ENCODE data around the gene TBCK. TPM values are rescaled to one million over a fixed set of nuclear protein-coding genes. Genes with fewer than 3 reads are reported as not detected.

The TBCK gene
- polyA plus RNA-seq, 2 donors: 6.0 to 8.2 TPM

- 25 to 35% methylated on average over 6 of the region's 6 CpGs for WGBS, 2 donors
- Histone ChIP-seq H3K4me1 (ENCODE audit: control insufficient read depth in 2 of 2, insufficient read depth in 2 of 2, low read length in 1 of 2) (peaks cover 0 to 2% of the 10 kb centered on the region in 2 donors), H3K27ac (ENCODE audit: low read depth in 2 of 2, low read length in 1 of 2) (no peak overlapping the region), H3K36me3 (ENCODE audit: control insufficient read depth in 2 of 2, insufficient read depth in 2 of 2, low read length in 1 of 2) (no peaks in the 10 kb centered on the region), H3K9me3 (ENCODE audit: control insufficient read depth in 2 of 2, insufficient read depth in 1 of 2, low read depth in 1 of 2, low read length in 1 of 2) (no peaks in the 10 kb centered on the region), H3K27me3 (ENCODE audit: control insufficient read depth in 1 of 2, insufficient read depth in 2 of 2, low read length in 2 of 2) (no peaks in the 10 kb centered on the region), H3K4me3 (ENCODE audit: low read depth in 1 of 2, low read length in 2 of 2) (peak overlapping the region in 1 of 2 donors; percentile 93)
These were observed 1.0 kb downstream of the TBCK start for GRCh38 chr4:106314960-106315359.

GRCh38 chr4:106312997-106313522, 2.9 kb downstream of the TBCK start:
- 84 to 85% methylated on average over 3 of the region's 3 CpGs for WGBS, 2 donors
- no peak overlapping the region for H3K4me3 ChIP-seq (ENCODE audit: low read depth in 1 of 2, low read length in 2 of 2)
- H3K4me1 ChIP-seq (ENCODE audit: control insufficient read depth in 2 of 2, insufficient read depth in 2 of 2, low read length in 1 of 2): peaks cover 0 to 2% of the 10 kb centered on the region in 2 donors
- H3K27ac ChIP-seq (ENCODE audit: low read depth in 2 of 2, low read length in 1 of 2): no peak overlapping the region
- H3K27me3 ChIP-seq (ENCODE audit: control insufficient read depth in 1 of 2, insufficient read depth in 2 of 2, low read length in 2 of 2): no peaks in the 10 kb centered on the region
- no peaks in the 10 kb centered on the region for H3K36me3 ChIP-seq (ENCODE audit: control insufficient read depth in 2 of 2, insufficient read depth in 2 of 2, low read length in 1 of 2)
- H3K9me3 ChIP-seq (ENCODE audit: control insufficient read depth in 2 of 2, insufficient read depth in 1 of 2, low read depth in 1 of 2, low read length in 1 of 2): no peaks in the 10 kb centered on the region

- peaks cover 0 to 2% of the 10 kb centered on the region in 2 donors for H3K4me1 ChIP-seq (ENCODE audit: control insufficient read depth in 2 of 2, insufficient read depth in 2 of 2, low read length in 1 of 2)
- H3K27ac ChIP-seq (ENCODE audit: low read depth in 2 of 2, low read length in 1 of 2): no peak overlapping the region
- 76 to 85% methylated on average over 1 of the region's 1 CpG for WGBS, 2 donors
These were observed 3.6 kb downstream of the TBCK start for GRCh38 chr4:106312377-106312776.

GRCh38 chr4:106306561-106306960, 9.4 kb downstream of the TBCK start:
- Histone ChIP-seq H3K4me3 (ENCODE audit: low read depth in 1 of 2, low read length in 2 of 2) (no peak overlapping the region), H3K9me3 (ENCODE audit: control insufficient read depth in 2 of 2, insufficient read depth in 1 of 2, low read depth in 1 of 2, low read length in 1 of 2) (no peaks in the 10 kb centered on the region), H3K4me1 (ENCODE audit: control insufficient read depth in 2 of 2, insufficient read depth in 2 of 2, low read length in 1 of 2) (no peaks in the 10 kb centered on the region), H3K27ac (ENCODE audit: low read depth in 2 of 2, low read length in 1 of 2) (no peak overlapping the region), H3K27me3 (ENCODE audit: control insufficient read depth in 1 of 2, insufficient read depth in 2 of 2, low read length in 2 of 2) (no peaks in the 10 kb centered on the region), H3K36me3 (ENCODE audit: control insufficient read depth in 2 of 2, insufficient read depth in 2 of 2, low read length in 1 of 2) (no peaks in the 10 kb centered on the region)

More at GRCh38 chr4:106312377-106312776, 3.6 kb downstream of the TBCK start:
- Histone ChIP-seq H3K27me3 (ENCODE audit: control insufficient read depth in 1 of 2, insufficient read depth in 2 of 2, low read length in 2 of 2) (no peaks in the 10 kb centered on the region), H3K4me3 (ENCODE audit: low read depth in 1 of 2, low read length in 2 of 2) (no peak overlapping the region), H3K36me3 (ENCODE audit: control insufficient read depth in 2 of 2, insufficient read depth in 2 of 2, low read length in 1 of 2) (no peaks in the 10 kb centered on the region), H3K9me3 (ENCODE audit: control insufficient read depth in 2 of 2, insufficient read depth in 1 of 2, low read depth in 1 of 2, low read length in 1 of 2) (no peaks in the 10 kb centered on the region)

GRCh38 chr4:106305435-106306055, 10.5 kb downstream of the TBCK start:
- Histone ChIP-seq H3K36me3 (ENCODE audit: control insufficient read depth in 2 of 2, insufficient read depth in 2 of 2, low read length in 1 of 2) (no peaks in the 10 kb centered on the region), H3K27me3 (ENCODE audit: control insufficient read depth in 1 of 2, insufficient read depth in 2 of 2, low read length in 2 of 2) (no peaks in the 10 kb centered on the region), H3K27ac (ENCODE audit: low read depth in 2 of 2, low read length in 1 of 2) (no peak overlapping the region), H3K4me1 (ENCODE audit: control insufficient read depth in 2 of 2, insufficient read depth in 2 of 2, low read length in 1 of 2) (no peaks in the 10 kb centered on the region), H3K9me3 (ENCODE audit: control insufficient read depth in 2 of 2, insufficient read depth in 1 of 2, low read depth in 1 of 2, low read length in 1 of 2) (no peaks in the 10 kb centered on the region), H3K4me3 (ENCODE audit: low read depth in 1 of 2, low read length in 2 of 2) (no peak overlapping the region)
- WGBS, 2 donors: 94 to 95% methylated on average over 4 of the region's 4 CpGs

- H3K4me1 ChIP-seq (ENCODE audit: control insufficient read depth in 2 of 2, insufficient read depth in 2 of 2, low read length in 1 of 2): no peaks in the 10 kb centered on the region
- no peaks in the 10 kb centered on the region for H3K36me3 ChIP-seq (ENCODE audit: control insufficient read depth in 2 of 2, insufficient read depth in 2 of 2, low read length in 1 of 2)
These were observed 11.4 kb downstream of the TBCK start for GRCh38 chr4:106304632-106305031.

GRCh38 chr4:106303548-106304281, 12.3 kb downstream of the TBCK start:
- WGBS, 2 donors: 91 to 94% methylated on average over 3 of the region's 3 CpGs
- Histone ChIP-seq H3K9me3 (ENCODE audit: control insufficient read depth in 2 of 2, insufficient read depth in 1 of 2, low read depth in 1 of 2, low read length in 1 of 2) (no peaks in the 10 kb centered on the region), H3K36me3 (ENCODE audit: control insufficient read depth in 2 of 2, insufficient read depth in 2 of 2, low read length in 1 of 2) (no peaks in the 10 kb centered on the region), H3K27ac (ENCODE audit: low read depth in 2 of 2, low read length in 1 of 2) (no peak overlapping the region), H3K27me3 (ENCODE audit: control insufficient read depth in 1 of 2, insufficient read depth in 2 of 2, low read length in 2 of 2) (no peaks in the 10 kb centered on the region), H3K4me1 (ENCODE audit: control insufficient read depth in 2 of 2, insufficient read depth in 2 of 2, low read length in 1 of 2) (no peaks in the 10 kb centered on the region), H3K4me3 (ENCODE audit: low read depth in 1 of 2, low read length in 2 of 2) (no peak overlapping the region)

More at GRCh38 chr4:106304632-106305031, 11.4 kb downstream of the TBCK start:
- Histone ChIP-seq H3K9me3 (ENCODE audit: control insufficient read depth in 2 of 2, insufficient read depth in 1 of 2, low read depth in 1 of 2, low read length in 1 of 2) (no peaks in the 10 kb centered on the region), H3K27ac (ENCODE audit: low read depth in 2 of 2, low read length in 1 of 2) (no peak overlapping the region), H3K4me3 (ENCODE audit: low read depth in 1 of 2, low read length in 2 of 2) (no peak overlapping the region), H3K27me3 (ENCODE audit: control insufficient read depth in 1 of 2, insufficient read depth in 2 of 2, low read length in 2 of 2) (no peaks in the 10 kb centered on the region)

GRCh38 chr4:106302062-106302438, 14.0 kb downstream of the TBCK start:
- 87 to 93% methylated on average over 4 of the region's 4 CpGs for WGBS, 2 donors
- Histone ChIP-seq H3K4me1 (ENCODE audit: control insufficient read depth in 2 of 2, insufficient read depth in 2 of 2, low read length in 1 of 2) (no peaks in the 10 kb centered on the region), H3K27ac (ENCODE audit: low read depth in 2 of 2, low read length in 1 of 2) (no peak overlapping the region), H3K27me3 (ENCODE audit: control insufficient read depth in 1 of 2, insufficient read depth in 2 of 2, low read length in 2 of 2) (no peaks in the 10 kb centered on the region), H3K4me3 (ENCODE audit: low read depth in 1 of 2, low read length in 2 of 2) (no peak overlapping the region), H3K9me3 (ENCODE audit: control insufficient read depth in 2 of 2, insufficient read depth in 1 of 2, low read depth in 1 of 2, low read length in 1 of 2) (no peaks in the 10 kb centered on the region), H3K36me3 (ENCODE audit: control insufficient read depth in 2 of 2, insufficient read depth in 2 of 2, low read length in 1 of 2) (no peaks in the 10 kb centered on the region)

GRCh38 chr4:106301393-106302061, 14.5 kb downstream of the TBCK start:
- no peaks in the 10 kb centered on the region for H3K4me1 ChIP-seq (ENCODE audit: control insufficient read depth in 2 of 2, insufficient read depth in 2 of 2, low read length in 1 of 2)
- H3K4me3 ChIP-seq (ENCODE audit: low read depth in 1 of 2, low read length in 2 of 2): no peak overlapping the region
- 87 to 89% methylated on average over 2 of the region's 2 CpGs for WGBS, 2 donors
- H3K27me3 ChIP-seq (ENCODE audit: control insufficient read depth in 1 of 2, insufficient read depth in 2 of 2, low read length in 2 of 2): no peaks in the 10 kb centered on the region
- no peaks in the 10 kb centered on the region for H3K9me3 ChIP-seq (ENCODE audit: control insufficient read depth in 2 of 2, insufficient read depth in 1 of 2, low read depth in 1 of 2, low read length in 1 of 2)
- H3K36me3 ChIP-seq (ENCODE audit: control insufficient read depth in 2 of 2, insufficient read depth in 2 of 2, low read length in 1 of 2): no peaks in the 10 kb centered on the region
- no peak overlapping the region for H3K27ac ChIP-seq (ENCODE audit: low read depth in 2 of 2, low read length in 1 of 2)

Data from esophagus (tissue), 2 donors.